PFSK-1 (cell line): Measurements from ENCODE around the gene PCED1B.

Experiments used
- FOXP2 ChIP-seq: optimal IDR thresholded peaks from 2 replicates; pipeline ENCODE3; 2011; ENCODE audit warnings: borderline replicate concordance, control low read depth, inconsistent platforms; ENCODE audit not compliant: insufficient read depth; ENCODE audit errors: extremely low read length, extremely low read depth
- POLR2AphosphoS5 ChIP-seq: IDR thresholded peaks from 2 replicates; pipeline ENCODE4 v1.6.1; 2012; ENCODE audit warnings: low read depth, mild to moderate bottlenecking, control low read depth, low read length, moderate library complexity
- REST ChIP-seq, 2 experiments: IDR thresholded peaks; 2 replicates each; pipeline versions ENCODE4 v1.6.1 to v1.8.0; 2011 to 2012; ENCODE audit warnings: low read depth in 2 of 2, low read length in 2 of 2, control low read depth in 1 of 2, inconsistent platforms in 1 of 2, mild to moderate bottlenecking in 1 of 2, moderate library complexity in 1 of 2; ENCODE audit not compliant: insufficient read depth in 1 of 2
- SIN3A ChIP-seq: IDR thresholded peaks from 2 replicates; pipeline ENCODE4 v1.6.1; 2012; ENCODE audit warnings: mild to moderate bottlenecking, low read length, moderate library complexity, borderline replicate concordance; ENCODE audit not compliant: insufficient read depth
- TAF1 ChIP-seq: IDR thresholded peaks from 2 replicates; pipeline ENCODE4 v1.6.1; 2012; ENCODE audit warnings: low read length, control low read depth, borderline replicate concordance; ENCODE audit not compliant: insufficient read depth

Gene PCED1B

GRCh38 chr12:47270782-47271664 is 191.6 kb downstream of the PCED1B start:
- no peak for TF ChIP-seq REST (IDR thresholded peaks at IDR 0.05; ENCODE audit: insufficient read depth in 1 of 2, low read depth in 2 of 2, low read length in 2 of 2)

- no peak for TF ChIP-seq POLR2AphosphoS5
- TF ChIP-seq TAF1 = no peak
- TF ChIP-seq FOXP2 = no peak
- no peak for TF ChIP-seq REST (IDR thresholded peaks at IDR 0.05; ENCODE audit: insufficient read depth in 1 of 2, low read depth in 2 of 2, low read length in 2 of 2)
- no peak for TF ChIP-seq SIN3A
Observed at GRCh38 chr12:47271800-47272239, 192.4 kb downstream of the PCED1B start.

- TF ChIP-seq FOXP2 (no peak), POLR2AphosphoS5 (no peak), TAF1 (no peak), SIN3A (no peak), REST (IDR thresholded peaks at IDR 0.05; ENCODE audit: insufficient read depth in 1 of 2, low read depth in 2 of 2, low read length in 2 of 2) (no peak)
Observed at GRCh38 chr12:47272412-47273190, 193.2 kb downstream of the PCED1B start.

- TF ChIP-seq TAF1 = no peak
- no peak for TF ChIP-seq POLR2AphosphoS5
Observed at GRCh38 chr12:47273191-47273626, 193.8 kb downstream of the PCED1B start.

GRCh38 chr12:47274760-47275159 is 195.3 kb downstream of the PCED1B start:
- TF ChIP-seq SIN3A = no peak
- no peak for TF ChIP-seq FOXP2
- no peak for TF ChIP-seq TAF1
- no peak for TF ChIP-seq POLR2AphosphoS5
- TF ChIP-seq REST (IDR thresholded peaks at IDR 0.05; ENCODE audit: insufficient read depth in 1 of 2, low read depth in 2 of 2, low read length in 2 of 2) = no peak
